Left ventricle myocardium superior (tissue), 1 donor: Measurements from ENCODE around the gene RAB9A. TPM values are rescaled to one million over a fixed set of nuclear protein-coding genes. Genes with fewer than 3 reads are reported as not detected.
"Not testable (repeated sequence)": the region's sequence is repeated elsewhere in the genome, so short reads cannot be mapped to it uniquely, and the experiment has no call there.

Experiments
- ATAC-seq: fragments of 200-7000 bp; cut with Tn5 transposase; one replicate; pipeline ENCODE4 v1.9.1; 2020; ENCODE audit warnings: mild to moderate bottlenecking, moderate library complexity
- DNase-seq: peaks from one replicate; pipeline ENCODE4 v3.0.0-alpha.2; 2020
- intact Hi-C: fragments of 100-400 bp; cut with micrococcal nuclease; formaldehyde crosslinking; loops from one replicate; pipeline ENCODE4 v1.11.0; 2022
- total RNA-seq: library from RNA; stranded (reverse); fragmentation: NEBNext Ultra II Directional; extraction: Animal tissue kit (Norgen Biotek cat#: 25700); gene quantifications from one replicate; pipeline ENCODE4 v1.2.1, GENCODE V29; 2021
- donor health status: DM: no; HTN: yes; CAD: no; lungs with severe emphysema.

RAB9A gene
- total RNA-seq, 1 donor from 2014 or later: 25.1 TPM

- ATAC-seq, intact Hi-C loops, DNase-seq: not testable (repeated sequence)
Measured at GRCh38 chrX:13730523-13730922, 41.6 kb downstream of the RAB9A start.

- ATAC-seq (no peak), DNase-seq (no peak)
- intact Hi-C loops: no loop called here
Measured at GRCh38 chrX:13732246-13733067, 43.5 kb downstream of the RAB9A start.

- DNase-seq (no peak), ATAC-seq (no peak)
- intact Hi-C loops: no loop called here
Measured at GRCh38 chrX:13733506-13733905, 44.6 kb downstream of the RAB9A start.

DNA sequence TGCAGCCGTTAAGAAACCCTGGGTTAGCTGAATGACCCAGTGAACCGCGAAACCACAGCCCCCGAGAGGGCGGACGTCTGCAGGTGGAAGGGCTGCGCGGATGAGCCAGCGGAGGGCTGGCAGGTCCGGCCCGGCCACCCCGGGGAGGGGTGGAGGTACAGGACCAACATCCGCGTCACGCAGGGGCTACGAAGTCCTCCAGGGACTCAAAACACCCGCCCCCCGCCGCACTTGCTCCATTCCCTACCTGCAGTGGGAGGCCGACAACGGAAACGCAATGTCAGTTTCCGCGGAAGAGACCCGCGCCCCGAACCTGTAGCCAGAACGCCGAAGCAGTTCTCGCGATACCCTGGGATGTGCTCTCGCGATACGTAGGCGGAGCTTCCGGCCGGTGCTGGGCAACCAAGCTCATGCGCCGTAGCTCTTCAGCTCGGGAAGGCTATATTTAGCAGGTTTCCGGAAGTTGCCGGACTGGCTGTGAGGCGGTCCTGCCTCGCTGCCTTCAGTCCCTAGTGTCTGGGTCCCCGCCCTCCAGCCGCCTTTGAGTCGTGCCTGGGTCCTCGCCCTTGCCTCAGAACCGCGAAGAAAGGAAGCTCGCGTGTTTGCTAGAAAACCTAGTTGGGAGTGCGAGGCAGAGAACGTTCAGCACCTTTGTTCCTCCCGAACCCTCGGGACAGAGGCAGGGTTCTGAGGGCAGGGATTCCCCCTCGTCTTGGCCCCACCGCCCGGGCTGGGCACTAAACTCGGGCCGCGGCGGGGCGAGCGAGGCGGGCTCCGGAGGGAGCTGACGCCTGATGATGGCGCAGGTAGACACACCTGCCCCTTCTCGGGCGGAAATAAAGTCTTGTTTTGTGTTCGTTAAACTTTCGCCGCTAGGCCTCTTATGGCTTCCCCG, 45.6 kb downstream of the RAB9A start, which contains the start of the genes OFD1 and TRAPPC2:
OFD1 (plus strand) TSS at position 471 of the 895 bp plus-strand sequence; CDS start at position 795, 324 bp downstream.
TRAPPC2 (minus strand) TSS at position 343 of the 895 bp plus-strand sequence. CDS start 14,657 bp downstream, outside the sequence.
- intact Hi-C loops: no loop called here

GRCh38 chrX:13741695-13742094, 52.8 kb downstream of the RAB9A start:
- DNase-seq: no peak
- ATAC-seq: no peak
- intact Hi-C loops: no loop called here

More for the DNA sequence above, 45.6 kb downstream of the RAB9A start, which contains the start of the genes OFD1 and TRAPPC2:
- peak; percentile 91 for DNase-seq
- peak; percentile 100 for ATAC-seq

- ATAC-seq: no peak
- intact Hi-C loops: no loop called here
- no peak for DNase-seq
Measured at GRCh38 chrX:13742397-13743176, 53.7 kb downstream of the RAB9A start.

DNA sequence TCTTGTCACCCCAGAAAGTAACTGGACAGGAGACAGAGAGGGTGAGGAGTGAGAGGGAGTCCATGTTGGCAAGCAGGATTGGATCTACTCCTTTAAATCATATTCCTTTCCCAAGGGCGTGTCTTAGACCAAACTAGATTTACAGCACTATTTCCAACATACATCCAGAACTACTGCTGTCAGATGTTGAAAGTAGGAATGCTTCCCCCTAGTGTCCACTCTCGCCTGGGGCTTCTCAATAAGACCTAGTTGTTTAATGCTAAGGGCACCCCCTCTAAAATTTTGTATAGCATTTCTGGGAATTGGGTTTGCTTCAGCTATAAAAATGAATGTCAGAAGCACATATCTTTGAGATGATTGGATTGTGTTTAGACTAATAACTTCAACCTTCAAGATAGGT, 58.9 kb downstream of the RAB9A start:
- DNase-seq: peak; percentile 30
- intact Hi-C loops: loop anchor here (5.0 kb wide), 1 partner anchor 91 kb away; no protein-coding TSS in a partner anchor
- ATAC-seq: peak; percentile 52

- intact Hi-C loops: loop anchor here (5.0 kb wide), 1 partner anchor 91 kb away; no protein-coding TSS in a partner anchor
- no peak for ATAC-seq
- DNase-seq: no peak
Measured at GRCh38 chrX:13748486-13748885, 59.6 kb downstream of the RAB9A start.

DNA sequence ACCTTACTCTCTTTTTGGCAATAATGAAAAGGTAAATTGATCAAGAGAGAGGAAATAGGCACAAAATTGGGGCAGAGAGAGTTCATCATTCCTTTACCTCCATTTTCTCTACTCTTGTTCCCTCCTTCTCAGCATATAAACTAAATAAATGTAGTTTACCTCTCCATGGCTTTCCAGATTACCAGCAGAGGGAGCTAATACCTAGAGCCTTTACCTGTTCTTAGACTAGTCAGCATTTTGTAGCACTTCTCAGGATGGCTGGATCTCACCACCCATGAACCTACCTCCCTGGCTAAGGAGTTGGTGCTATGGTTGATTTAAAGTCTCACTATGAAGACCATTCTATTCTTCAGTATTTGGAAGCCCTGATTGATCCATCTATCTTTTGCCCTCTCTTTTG, 61.3 kb downstream of the RAB9A start:
- ATAC-seq: peak; percentile 34
- no peak for DNase-seq

DNA sequence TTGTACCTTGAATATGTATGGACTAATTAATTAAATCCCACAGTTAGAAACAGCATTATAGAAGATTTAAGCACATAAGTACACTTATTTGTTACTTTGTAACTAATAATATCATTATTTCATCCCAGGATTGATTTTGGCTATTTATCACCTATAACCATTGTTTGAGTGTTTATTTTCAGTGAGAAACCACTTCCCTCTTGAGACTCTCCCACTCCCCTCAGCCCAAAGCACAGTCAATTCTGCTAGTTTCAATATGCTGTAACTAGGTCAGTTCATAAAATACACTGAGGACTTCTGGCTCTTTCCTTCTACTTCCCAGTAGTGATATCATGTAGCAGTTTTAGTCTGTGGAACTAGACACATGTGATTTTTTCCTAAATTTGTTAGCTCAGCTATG, 61.9 kb downstream of the RAB9A start:
- no peak for ATAC-seq
- intact Hi-C loops: no loop called here
- no peak for DNase-seq

More for the DNA sequence above, 61.3 kb downstream of the RAB9A start:
- intact Hi-C loops: no loop called here

DNA sequence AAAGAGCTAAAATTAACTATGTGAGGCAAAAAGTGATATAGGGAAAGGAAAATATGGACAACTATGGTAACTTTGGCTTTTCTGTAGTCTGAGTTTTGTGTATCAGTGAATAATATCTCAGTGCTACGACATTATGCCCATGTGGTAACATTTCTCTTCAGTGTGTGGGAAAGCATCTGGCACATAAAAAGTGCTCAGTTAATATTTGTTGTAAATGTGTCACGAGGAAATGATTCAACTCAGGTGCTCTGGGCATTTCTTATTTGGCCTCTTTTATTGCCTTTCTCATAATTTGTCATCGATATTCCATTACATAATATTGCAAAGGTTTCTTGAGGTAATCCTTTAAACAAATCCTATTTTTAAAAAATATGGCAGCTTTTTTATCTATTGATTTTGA, 63.2 kb downstream of the RAB9A start:
- no peak for ATAC-seq
- intact Hi-C loops: no loop called here
- no peak for DNase-seq

DNA sequence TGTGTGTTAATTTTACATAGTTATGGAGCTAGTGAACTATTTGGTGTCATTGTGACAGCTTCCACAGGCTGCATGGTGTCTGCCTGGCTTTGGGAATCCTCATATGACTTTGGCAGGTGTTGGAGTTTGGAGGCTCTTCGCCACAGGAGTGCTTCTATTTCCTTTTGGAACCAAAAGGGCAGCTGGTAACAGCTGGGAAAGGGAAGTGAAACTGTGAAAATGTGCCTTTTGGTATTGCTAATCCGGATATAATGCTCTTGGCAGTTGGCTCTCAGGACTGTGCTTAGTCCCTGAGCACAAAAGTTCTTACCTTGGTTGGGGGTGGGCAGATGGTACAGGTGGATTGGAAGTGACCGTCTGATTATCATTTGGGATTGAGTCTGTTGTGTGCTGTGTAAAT, 63.7 kb downstream of the RAB9A start:
- DNase-seq: no peak
- intact Hi-C loops: no loop called here
- no peak for ATAC-seq

DNA sequence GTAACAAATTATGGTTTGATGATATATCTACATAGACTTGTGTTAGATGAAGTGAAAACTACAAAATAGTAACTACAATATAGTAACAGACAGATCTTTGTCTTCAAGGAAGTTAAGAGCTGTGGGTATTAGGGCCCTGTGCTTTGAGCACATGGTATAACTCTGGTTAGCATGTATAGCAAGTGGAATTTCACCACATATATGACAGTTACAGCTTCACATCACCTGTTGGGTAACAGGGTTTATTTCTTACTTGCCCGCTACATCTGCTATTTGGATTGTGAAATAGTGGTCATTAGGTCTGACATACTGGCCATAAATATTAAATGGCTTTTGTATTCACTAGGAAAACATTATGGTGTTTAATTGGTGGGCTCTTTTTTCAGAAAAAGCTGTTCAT, 65.8 kb downstream of the RAB9A start:
- ATAC-seq (no peak), DNase-seq (no peak)
- intact Hi-C loops: no loop called here

DNA sequence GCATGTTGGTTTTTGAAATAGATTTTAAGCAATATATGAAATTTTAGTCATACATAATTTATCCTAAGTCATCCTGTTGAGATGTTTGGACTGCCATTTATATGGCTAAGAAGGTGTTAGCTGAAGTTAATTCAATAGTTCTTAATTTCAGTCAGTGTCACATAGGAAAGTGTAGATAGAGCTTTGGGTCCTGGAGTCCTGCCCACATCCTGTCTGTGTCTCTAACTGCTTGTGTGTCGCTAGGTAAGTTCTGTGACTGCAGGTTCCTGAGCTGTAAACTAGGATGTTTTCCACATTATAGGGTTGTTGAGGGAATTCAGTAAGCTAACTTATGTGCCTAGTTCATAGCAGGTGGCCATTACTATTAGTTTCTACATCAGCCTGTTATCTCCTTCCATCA, 66.3 kb downstream of the RAB9A start:
- ATAC-seq (no peak), DNase-seq (no peak)
- intact Hi-C loops: no loop called here

GRCh38 chrX:13756381-13756780, 67.5 kb downstream of the RAB9A start:
- no peak for ATAC-seq
- no peak for DNase-seq
- intact Hi-C loops: no loop called here

DNA sequence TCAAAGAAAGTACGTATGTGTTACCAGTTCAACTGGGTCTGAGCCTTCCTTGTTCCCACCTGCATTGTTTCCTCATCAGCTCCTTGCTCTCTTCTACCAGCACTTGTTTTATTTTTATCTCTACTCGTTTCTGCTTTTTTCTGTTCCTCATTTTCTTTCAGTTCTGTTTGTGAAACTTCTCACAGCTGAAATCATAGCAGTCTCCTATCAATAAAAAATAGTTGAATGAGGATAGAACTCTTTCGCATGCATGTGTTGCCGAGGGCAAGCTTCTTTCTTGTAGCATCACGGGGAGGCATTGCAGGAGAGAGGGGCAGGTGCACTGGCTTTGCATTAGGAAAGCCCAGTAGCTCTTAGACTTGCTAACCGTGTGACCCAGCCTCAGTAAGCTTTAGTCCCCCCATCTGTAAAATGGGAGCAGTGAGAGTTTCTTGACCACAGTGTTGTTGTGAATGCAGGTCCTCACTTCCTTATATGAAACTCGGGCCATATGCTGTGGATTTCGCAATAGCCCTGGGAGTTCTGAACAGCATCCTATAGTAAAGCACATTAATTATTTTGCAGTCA, 70.3 kb downstream of the RAB9A start:
- ATAC-seq (no peak), DNase-seq (no peak)
- intact Hi-C loops: no loop called here
